T follicular helper cell (primary cell): ENCODE measurements around the gene ISLR.

ENCODE experiments used
- DNase-seq: peaks from one replicate; pipeline ENCODE4 v3.0.0-alpha.2; 2020; ENCODE audit warnings: low read depth

The ISLR gene

GRCh38 chr15:74193905-74194304 is 20.4 kb downstream of the ISLR start:
- DNase-seq: no peak

GRCh38 chr15:74194572-74195559 is 21.4 kb downstream of the ISLR start:
- no peak for DNase-seq

- DNase-seq: no peak
Measured at GRCh38 chr15:74196175-74196574, 22.7 kb downstream of the ISLR start.

GRCh38 chr15:74197176-74197965 is 23.9 kb downstream of the ISLR start:
- DNase-seq: no peak

- no peak for DNase-seq
Measured at GRCh38 chr15:74199297-74199652, 25.8 kb downstream of the ISLR start.

GRCh38 chr15:74200412-74200815 is 26.9 kb downstream of the ISLR start:
- no peak for DNase-seq

GRCh38 chr15:74200871-74201419 is 27.4 kb downstream of the ISLR start:
- no peak for DNase-seq

- DNase-seq: no peak
Measured at GRCh38 chr15:74201710-74202420, 28.4 kb downstream of the ISLR start.

- DNase-seq: no peak
Measured at GRCh38 chr15:74202452-74203401, 29.2 kb downstream of the ISLR start, which contains the start of gene STRA6. Gene STRA6 (minus strand): TSS chr15:74202787. CDS start chr15:74202267, 520 bp downstream.

GRCh38 chr15:74203914-74204431 is 30.5 kb downstream of the ISLR start:
- no peak for DNase-seq

- no peak for DNase-seq
Measured at GRCh38 chr15:74205582-74205947, 32.1 kb downstream of the ISLR start.

GRCh38 chr15:74206801-74207281 is 33.3 kb downstream of the ISLR start:
- DNase-seq: no peak

- no peak for DNase-seq
Measured at GRCh38 chr15:74207652-74208440, 34.3 kb downstream of the ISLR start.

- DNase-seq: no peak
Measured at GRCh38 chr15:74208496-74208895, 35.0 kb downstream of the ISLR start.

- no peak for DNase-seq
Measured at GRCh38 chr15:74208901-74209559, 35.5 kb downstream of the ISLR start.

- no peak for DNase-seq
Measured at GRCh38 chr15:74209560-74209958, 36.0 kb downstream of the ISLR start.

GRCh38 chr15:74209997-74210671 is 36.6 kb downstream of the ISLR start:
- no peak for DNase-seq

- no peak for DNase-seq
Measured at GRCh38 chr15:74210729-74211128, 37.2 kb downstream of the ISLR start.
